ENCODE measurements around the gene LZTFL1. TPM values are rescaled to one million over a fixed set of nuclear protein-coding genes. Genes with fewer than 3 reads are reported as not detected.

The LZTFL1 gene
- total RNA-seq, 1 experiment from 2014 or later = 10.6 TPM

GRCh38 chr3:45777746-45778386 is 64.1 kb downstream of the LZTFL1 start:
- Histone ChIP-seq H3K9me3 (ENCODE audit: low read depth, low read length, poor library complexity, severe bottlenecking) (no peaks in the 10 kb centered on the region), H3K4me1 (ENCODE audit: insufficient read depth, low read length, poor library complexity, severe bottlenecking) (no peaks in the 10 kb centered on the region), H3K27me3 (replicated peaks; ENCODE audit: insufficient read depth, low read depth, low read length, poor library complexity) (no peaks in the 10 kb centered on the region), H3K4me3 (ENCODE audit: low read depth, low read length, poor library complexity, severe bottlenecking) (no peak overlapping the region), H3K27ac (ENCODE audit: low read depth, low read length, poor library complexity, severe bottlenecking) (no peak overlapping the region), H3K36me3 (ENCODE audit: insufficient read depth, low read length, poor library complexity, severe bottlenecking) (no peaks in the 10 kb centered on the region)
- DNase-seq (ENCODE audit: low spot score) = no peak
- no TSS peak for BruUV-seq (replicated peaks)
- intact Hi-C loops (cut with micrococcal nuclease; ENCODE audit: unreplicated experiment) = no loop called here
- ChIA-PET POLR2A (ENCODE audit: low non-redundant PET) (no interaction called here), CTCF (no interaction called here)
- TF ChIP-seq EZH2 (IDR thresholded peaks at IDR 0.05; ENCODE audit: borderline replicate concordance, low read depth, low read length, poor library complexity, severe bottlenecking) = no peak
- TF ChIP-seq CTCF (conservative IDR thresholded peaks at IDR 0.05; ENCODE audit: low read depth, low read length) = no peak

GRCh38 chr3:45777111-45777745 is 64.7 kb downstream of the LZTFL1 start:
- TF ChIP-seq CTCF (conservative IDR thresholded peaks at IDR 0.05; ENCODE audit: low read depth, low read length) (no peak), EZH2 (IDR thresholded peaks at IDR 0.05; ENCODE audit: borderline replicate concordance, low read depth, low read length, poor library complexity, severe bottlenecking) (no peak)
- H3K36me3 ChIP-seq (ENCODE audit: insufficient read depth, low read length, poor library complexity, severe bottlenecking) = no peaks in the 10 kb centered on the region
- no peaks in the 10 kb centered on the region for H3K4me1 ChIP-seq (ENCODE audit: insufficient read depth, low read length, poor library complexity, severe bottlenecking)
- no peak overlapping the region for H3K4me3 ChIP-seq (ENCODE audit: low read depth, low read length, poor library complexity, severe bottlenecking)
- no TSS peak for BruUV-seq (replicated peaks)
- POLR2A ChIA-PET (ENCODE audit: low non-redundant PET) = no interaction called here
- no peaks in the 10 kb centered on the region for H3K9me3 ChIP-seq (ENCODE audit: low read depth, low read length, poor library complexity, severe bottlenecking)
- H3K27ac ChIP-seq (ENCODE audit: low read depth, low read length, poor library complexity, severe bottlenecking) = no peak overlapping the region
- CTCF ChIA-PET = no interaction called here
- intact Hi-C loops (cut with micrococcal nuclease; ENCODE audit: unreplicated experiment) = no loop called here
- DNase-seq (ENCODE audit: low spot score) = no peak
- H3K27me3 ChIP-seq (replicated peaks; ENCODE audit: insufficient read depth, low read depth, low read length, poor library complexity) = no peaks in the 10 kb centered on the region

- Histone ChIP-seq H3K27me3 (replicated peaks; ENCODE audit: insufficient read depth, low read depth, low read length, poor library complexity) (no peaks in the 10 kb centered on the region), H3K4me3 (ENCODE audit: low read depth, low read length, poor library complexity, severe bottlenecking) (no peak overlapping the region), H3K36me3 (ENCODE audit: insufficient read depth, low read length, poor library complexity, severe bottlenecking) (no peaks in the 10 kb centered on the region), H3K4me1 (ENCODE audit: insufficient read depth, low read length, poor library complexity, severe bottlenecking) (no peaks in the 10 kb centered on the region), H3K27ac (ENCODE audit: low read depth, low read length, poor library complexity, severe bottlenecking) (no peak overlapping the region), H3K9me3 (ENCODE audit: low read depth, low read length, poor library complexity, severe bottlenecking) (no peaks in the 10 kb centered on the region)
- no TSS peak for BruUV-seq (replicated peaks)
- ChIA-PET POLR2A (ENCODE audit: low non-redundant PET) (no interaction called here), CTCF (no interaction called here)
- no peak for DNase-seq (ENCODE audit: low spot score)
- no peak for TF ChIP-seq CTCF (conservative IDR thresholded peaks at IDR 0.05; ENCODE audit: low read depth, low read length)
- no peak for TF ChIP-seq EZH2 (IDR thresholded peaks at IDR 0.05; ENCODE audit: borderline replicate concordance, low read depth, low read length, poor library complexity, severe bottlenecking)
- intact Hi-C loops (cut with micrococcal nuclease; ENCODE audit: unreplicated experiment) = no loop called here
Measured at GRCh38 chr3:45776611-45777010, 65.3 kb downstream of the LZTFL1 start.
